Osteocyte (in vitro differentiated cells): Measurements from ENCODE around the gene ATP10B. TPM values are rescaled to one million over a fixed set of nuclear protein-coding genes. Genes with fewer than 3 reads are reported as not detected.

Source experiments
- DNase-seq: peaks from one replicate; pipeline ENCODE4 v3.0.0; 2021; ENCODE audit warnings: mixed read lengths; ENCODE audit not compliant: unreplicated experiment; ENCODE audit errors: extremely low spot score
- H3K27ac Mint-ChIP-seq: one replicate; pipeline ENCODE4 v1.8.0; 2021; ENCODE audit warnings: mild to moderate bottlenecking, mixed read lengths; ENCODE audit not compliant: unreplicated experiment
- H3K27me3 Mint-ChIP-seq: one replicate; pipeline ENCODE4 v1.8.0; 2021; ENCODE audit warnings: mixed read lengths; ENCODE audit not compliant: unreplicated experiment
- H3K36me3 Mint-ChIP-seq: one replicate; pipeline ENCODE4 v1.8.0; 2021; ENCODE audit warnings: mixed read lengths; ENCODE audit not compliant: unreplicated experiment
- H3K4me1 Mint-ChIP-seq: one replicate; pipeline ENCODE4 v1.8.0; 2021; ENCODE audit warnings: mixed read lengths; ENCODE audit not compliant: unreplicated experiment
- H3K4me3 Mint-ChIP-seq: one replicate; pipeline ENCODE4 v1.8.0; 2021; ENCODE audit warnings: mild to moderate bottlenecking, moderate library complexity, mixed read lengths; ENCODE audit not compliant: unreplicated experiment
- H3K9me3 Mint-ChIP-seq: one replicate; pipeline ENCODE4 v1.8.0; 2021; ENCODE audit warnings: mixed read lengths; ENCODE audit not compliant: unreplicated experiment
- CTCF ChIP-seq: fragments of 200-600 bp; sonication (generic); IDR thresholded peaks from 2 replicates; pipeline ENCODE4 v1.5.0; 2021; ENCODE audit warnings: antibody characterized with exemption, mild to moderate bottlenecking, moderate library complexity
- total RNA-seq: library from RNA; stranded (reverse); gene quantifications from 2 replicates; pipeline ENCODE4 v1.2.1, GENCODE V29; 2021

ATP10B gene
- total RNA-seq, 1 donor from 2014 or later, result not detected

DNA sequence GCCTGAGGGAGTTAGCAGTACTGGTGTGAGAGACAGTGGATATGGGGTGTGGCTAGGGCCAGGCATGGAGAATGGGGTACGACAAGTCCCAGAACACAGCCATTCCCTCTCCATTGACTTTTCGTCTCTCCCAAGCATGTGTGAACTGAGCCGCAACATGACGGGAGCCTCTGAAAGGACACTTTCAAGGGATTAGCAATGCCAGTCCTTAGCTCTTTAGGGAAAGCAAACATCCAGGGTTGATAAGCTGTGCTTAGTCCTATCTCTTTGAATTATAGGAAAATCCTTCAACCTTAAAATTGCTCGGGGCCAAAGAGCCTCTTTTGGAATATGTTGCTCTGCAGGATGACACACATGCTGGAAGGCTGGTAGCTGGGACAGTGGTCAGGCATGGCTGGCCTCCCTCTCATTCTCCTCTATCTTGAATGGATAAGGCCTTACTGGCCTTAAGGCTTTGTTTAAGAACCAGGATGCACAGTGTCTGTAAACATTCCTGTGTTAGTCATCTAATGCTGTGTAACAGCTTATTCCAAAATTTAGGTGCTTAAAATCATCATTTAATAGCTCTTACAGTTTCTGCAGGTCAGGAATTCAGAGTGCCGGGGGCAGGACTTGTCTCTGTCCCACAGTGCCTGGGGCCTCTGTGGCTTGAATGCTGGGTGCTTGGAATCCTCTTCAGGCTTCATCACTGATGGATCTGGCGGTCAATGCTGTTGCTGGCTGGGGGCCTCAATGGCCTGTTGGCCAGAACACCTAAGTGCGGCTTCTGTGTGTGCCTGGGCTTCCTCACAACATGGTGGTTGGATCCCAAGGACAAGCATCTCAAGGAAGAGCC lies 335.1 kb downstream of the ATP10B start:
- peaks cover 13% of the 10 kb centered on the region for H3K27me3 Mint-ChIP-seq
- no peak for DNase-seq
- TF ChIP-seq CTCF, result no peak
- no peak overlapping the region for H3K4me3 Mint-ChIP-seq
- no peaks in the 10 kb centered on the region for H3K36me3 Mint-ChIP-seq
- H3K4me1 Mint-ChIP-seq, result no peaks in the 10 kb centered on the region
- H3K27ac Mint-ChIP-seq, result no peak overlapping the region
- no peaks in the 10 kb centered on the region for H3K9me3 Mint-ChIP-seq

DNA sequence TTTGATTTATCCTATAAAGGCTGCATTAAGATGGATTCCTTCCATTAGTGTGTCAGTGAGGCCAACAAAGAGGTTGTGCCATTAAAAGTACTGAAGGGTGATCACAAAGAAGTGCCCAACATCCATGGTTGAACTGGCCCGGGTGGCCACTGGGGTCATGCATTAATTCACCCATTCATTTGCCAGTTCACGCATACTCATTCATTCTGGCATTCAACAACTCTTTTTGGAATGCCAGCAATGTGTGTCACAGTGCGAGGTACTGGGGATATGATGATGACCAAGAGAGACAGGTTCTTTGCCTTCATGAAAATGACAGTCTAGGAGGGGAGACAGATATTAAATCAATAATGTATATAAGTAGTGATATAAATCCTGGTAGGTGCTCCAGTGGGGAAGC lies 337.1 kb downstream of the ATP10B start:
- TF ChIP-seq CTCF, result no peak
- H3K27ac Mint-ChIP-seq, result no peak overlapping the region
- H3K4me1 Mint-ChIP-seq, result no peaks in the 10 kb centered on the region
- no peaks in the 10 kb centered on the region for H3K36me3 Mint-ChIP-seq
- H3K9me3 Mint-ChIP-seq, result no peaks in the 10 kb centered on the region
- no peak overlapping the region for H3K4me3 Mint-ChIP-seq
- DNase-seq, result no peak
- H3K27me3 Mint-ChIP-seq, result peaks cover 23% of the 10 kb centered on the region

GRCh38 chr5:160514191-160514590 lies 337.8 kb downstream of the ATP10B start:
- no peak for DNase-seq

GRCh38 chr5:160513485-160513884 lies 338.5 kb downstream of the ATP10B start:
- H3K9me3 Mint-ChIP-seq, result no peaks in the 10 kb centered on the region
- H3K4me3 Mint-ChIP-seq, result no peak overlapping the region
- H3K27me3 Mint-ChIP-seq, result peaks cover 25% of the 10 kb centered on the region
- H3K4me1 Mint-ChIP-seq, result no peaks in the 10 kb centered on the region
- DNase-seq, result no peak
- TF ChIP-seq CTCF, result no peak
- H3K27ac Mint-ChIP-seq, result no peak overlapping the region
- H3K36me3 Mint-ChIP-seq, result no peaks in the 10 kb centered on the region

More at GRCh38 chr5:160514191-160514590, 337.8 kb downstream of the ATP10B start:
- H3K36me3 Mint-ChIP-seq, result no peaks in the 10 kb centered on the region
- no peak overlapping the region for H3K4me3 Mint-ChIP-seq
- H3K4me1 Mint-ChIP-seq, result no peaks in the 10 kb centered on the region
- peaks cover 25% of the 10 kb centered on the region for H3K27me3 Mint-ChIP-seq
- no peaks in the 10 kb centered on the region for H3K9me3 Mint-ChIP-seq
- TF ChIP-seq CTCF, result no peak
- no peak overlapping the region for H3K27ac Mint-ChIP-seq
